Gastroesophageal sphincter (tissue), 3 donors: ENCODE results near the gene CDIP1.

Source experiments
- CTCF ChIP-seq, 4 experiments: fragments of 200-600 bp in 2 of 4; fragments of 450-650 bp in 2 of 4; sonication (generic) in 1 of 4; IDR thresholded peaks; one replicate each; pipeline ENCODE4 v1.5.1; 2017 to 2019; ENCODE audit warnings: antibody characterized with exemption in 4 of 4, mild to moderate bottlenecking in 2 of 4, moderate library complexity in 2 of 4
- EP300 ChIP-seq: sonication (generic); formaldehyde crosslinking; IDR thresholded peaks from one replicate; pipeline ENCODE4 v1.6.1; 2017; ENCODE audit warnings: antibody characterized with exemption, mild to moderate bottlenecking
- POLR2A ChIP-seq, 2 donors: fragments of 450-650 bp; IDR thresholded peaks; one replicate each; pipeline ENCODE4 v1.6.1; 2017; ENCODE audit warnings: antibody characterized with exemption in 2 of 2, mild to moderate bottlenecking in 2 of 2, moderate library complexity in 1 of 2
- POLR2AphosphoS5 ChIP-seq: sonication (generic); formaldehyde crosslinking; IDR thresholded peaks from one replicate; pipeline ENCODE4 v1.6.1; 2017; ENCODE audit warnings: antibody characterized with exemption

- TF ChIP-seq CTCF (IDR thresholded peaks at IDR 0.05) (no peak), EP300 (no peak), POLR2A (IDR thresholded peaks at IDR 0.05) (no peak), POLR2AphosphoS5 (no peak)
Observed at GRCh38 chr16:4481963-4482362, 56.6 kb downstream of the CDIP1 start.
